Epidermal melanocyte (primary cell): ENCODE measurements around the gene GRIK3.
"Not testable (repeated sequence)": the region's sequence is repeated elsewhere in the genome, so short reads cannot be mapped to it uniquely, and the experiment has no call there.

ENCODE experiments used
- DNase-seq: peaks from one replicate; pipeline ENCODE4 v3.0.0; 2011; ENCODE audit warnings: low spot score; ENCODE audit not compliant: insufficient read length

The GRIK3 gene

GRCh38 chr1:37034121-37035013, at the start of gene GRIK3:
Gene GRIK3 (minus strand): TSS chr1:37034515. CDS start chr1:37034108, 407 bp downstream.
- no peak for DNase-seq

GRCh38 chr1:37084013-37084412, 49.7 kb upstream of the GRIK3 start:
- no peak for DNase-seq

- DNase-seq = no peak
These were observed 49.3 kb upstream of the GRIK3 start for GRCh38 chr1:37083603-37084002.

GRCh38 chr1:37080296-37080986, 46.1 kb upstream of the GRIK3 start:
- DNase-seq = not testable (repeated sequence)

GRCh38 chr1:37078866-37079265, 44.6 kb upstream of the GRIK3 start:
- no peak for DNase-seq

- no peak for DNase-seq
These were observed 41.9 kb upstream of the GRIK3 start for GRCh38 chr1:37076168-37076567.

GRCh38 chr1:37073854-37074379, 39.6 kb upstream of the GRIK3 start:
- no peak for DNase-seq

- no peak for DNase-seq
These were observed 39.0 kb upstream of the GRIK3 start for GRCh38 chr1:37073152-37073853.

GRCh38 chr1:37071829-37072228, 37.5 kb upstream of the GRIK3 start:
- no peak for DNase-seq

- DNase-seq = no peak
These were observed 35.8 kb upstream of the GRIK3 start for GRCh38 chr1:37070126-37070525.

GRCh38 chr1:37069406-37069805, 35.1 kb upstream of the GRIK3 start:
- no peak for DNase-seq

GRCh38 chr1:37068897-37069296, 34.6 kb upstream of the GRIK3 start:
- DNase-seq = no peak

GRCh38 chr1:37068260-37068659, 33.9 kb upstream of the GRIK3 start:
- DNase-seq = no peak

- DNase-seq = no peak
These were observed 29.7 kb upstream of the GRIK3 start for GRCh38 chr1:37064039-37064438.

- no peak for DNase-seq
These were observed 25.0 kb upstream of the GRIK3 start for GRCh38 chr1:37059346-37059745.

GRCh38 chr1:37058424-37058988, 24.2 kb upstream of the GRIK3 start:
- no peak for DNase-seq

- no peak for DNase-seq
These were observed 22.0 kb upstream of the GRIK3 start for GRCh38 chr1:37056325-37056724.

- no peak for DNase-seq
These were observed 21.3 kb upstream of the GRIK3 start for GRCh38 chr1:37055631-37056030.

- DNase-seq = no peak
These were observed 18.9 kb upstream of the GRIK3 start for GRCh38 chr1:37053173-37053572.

GRCh38 chr1:37052120-37052519, 17.8 kb upstream of the GRIK3 start:
- no peak for DNase-seq

GRCh38 chr1:37051346-37051745, 17.0 kb upstream of the GRIK3 start:
- no peak for DNase-seq
